Prostate gland (tissue), 2 donors: ENCODE data around the gene SIPA1.

ENCODE experiments used
- POLR2A ChIP-seq: fragments of 450-650 bp; IDR thresholded peaks from one replicate; pipeline ENCODE4 v1.6.1; 2016; ENCODE audit warnings: antibody characterized with exemption, mild to moderate bottlenecking
- POLR2AphosphoS5 ChIP-seq: sonication (generic); formaldehyde crosslinking; IDR thresholded peaks from one replicate; pipeline ENCODE4 v1.6.1; 2017; ENCODE audit warnings: antibody characterized with exemption
- TF ChIP-seq, protein P1 (sequence below), 4 experiments: fragments of 200-600 bp in 2 of 4; fragments of 450-650 bp in 2 of 4; sonication (generic) in 2 of 4; IDR thresholded peaks; 1 replicate in 3 of 4; 2 replicates in 1 of 4; pipeline ENCODE4 v1.5.1; 2016 to 2019; ENCODE audit warnings: antibody characterized with exemption in 4 of 4, mild to moderate bottlenecking in 2 of 4, moderate library complexity in 2 of 4

DNA sequence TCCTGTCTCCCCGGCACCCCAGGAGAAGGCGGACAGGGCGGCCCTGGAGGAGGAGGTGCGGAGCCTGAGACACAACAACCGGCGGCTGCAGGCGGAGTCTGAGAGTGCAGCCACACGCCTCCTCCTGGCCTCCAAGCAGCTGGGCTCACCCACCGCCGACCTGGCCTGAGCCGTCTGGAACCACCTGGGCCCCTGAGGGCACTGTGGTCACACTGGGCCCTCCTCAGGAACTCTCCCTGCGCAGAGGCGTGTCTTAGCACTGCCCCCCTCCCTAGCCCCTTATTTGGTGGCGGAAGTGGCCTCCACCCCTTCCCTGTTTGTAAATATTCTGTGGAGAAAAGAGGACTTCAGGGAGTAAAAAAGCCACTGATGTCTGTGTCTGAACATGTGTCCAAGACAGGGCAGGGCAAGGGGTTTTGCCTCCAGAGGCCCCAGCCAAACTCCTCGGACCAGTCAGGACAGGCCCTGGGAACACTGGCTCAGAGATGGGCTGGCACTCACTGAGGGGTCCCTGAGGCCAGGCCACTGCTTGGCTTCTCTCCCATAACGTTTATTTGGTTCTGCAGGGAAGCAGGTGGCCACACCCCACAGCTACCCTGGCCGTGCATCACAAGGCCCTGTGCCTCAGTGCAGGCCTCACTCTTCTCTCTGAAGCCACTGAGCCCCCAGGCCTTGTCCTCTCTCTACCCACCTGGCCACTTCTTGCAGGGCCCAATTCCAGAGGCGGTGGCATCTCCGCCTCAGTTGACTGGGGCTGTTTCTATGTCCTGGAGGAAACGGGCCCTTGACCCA lies 12.8 kb downstream of the SIPA1 start:
- TF ChIP-seq, protein P1, sequence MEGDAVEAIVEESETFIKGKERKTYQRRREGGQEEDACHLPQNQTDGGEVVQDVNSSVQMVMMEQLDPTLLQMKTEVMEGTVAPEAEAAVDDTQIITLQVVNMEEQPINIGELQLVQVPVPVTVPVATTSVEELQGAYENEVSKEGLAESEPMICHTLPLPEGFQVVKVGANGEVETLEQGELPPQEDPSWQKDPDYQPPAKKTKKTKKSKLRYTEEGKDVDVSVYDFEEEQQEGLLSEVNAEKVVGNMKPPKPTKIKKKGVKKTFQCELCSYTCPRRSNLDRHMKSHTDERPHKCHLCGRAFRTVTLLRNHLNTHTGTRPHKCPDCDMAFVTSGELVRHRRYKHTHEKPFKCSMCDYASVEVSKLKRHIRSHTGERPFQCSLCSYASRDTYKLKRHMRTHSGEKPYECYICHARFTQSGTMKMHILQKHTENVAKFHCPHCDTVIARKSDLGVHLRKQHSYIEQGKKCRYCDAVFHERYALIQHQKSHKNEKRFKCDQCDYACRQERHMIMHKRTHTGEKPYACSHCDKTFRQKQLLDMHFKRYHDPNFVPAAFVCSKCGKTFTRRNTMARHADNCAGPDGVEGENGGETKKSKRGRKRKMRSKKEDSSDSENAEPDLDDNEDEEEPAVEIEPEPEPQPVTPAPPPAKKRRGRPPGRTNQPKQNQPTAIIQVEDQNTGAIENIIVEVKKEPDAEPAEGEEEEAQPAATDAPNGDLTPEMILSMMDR (IDR thresholded peaks at IDR 0.05) = peak in 1 of 4 experiments; percentile 16
- TF ChIP-seq POLR2A (peak; percentile 67), POLR2AphosphoS5 (peak; percentile 49)
